Esophagus squamous epithelium (tissue), 5 donors: ENCODE results near the gene RABIF. TPM values are rescaled to one million over a fixed set of nuclear protein-coding genes. Genes with fewer than 3 reads are reported as not detected.
"Not testable (repeated sequence)": the region's sequence is repeated elsewhere in the genome, so short reads cannot be mapped to it uniquely, and the experiment has no call there.

ENCODE experiments used
- DNase-seq: peaks from one replicate; lab custom pipeline; 2025; lab: John Stamatoyannopoulos, UW
- H3K27ac ChIP-seq, 4 donors: fragments of 200-600 bp; sonication (generic); one replicate each; pipeline ENCODE4 v1.5.1; 2016 to 2019; ENCODE audit warnings: mild to moderate bottlenecking in 1 of 4
- H3K27me3 ChIP-seq, 4 donors: fragments of 200-600 bp; sonication (generic); 1 replicate in 3 of 4; 2 replicates in 1 of 4; pipeline versions ENCODE4 v1.5.1 to v1.6.0; 2017 to 2021; ENCODE audit warnings: antibody characterized with exemption in 1 of 4
- H3K36me3 ChIP-seq, 3 donors: fragments of 200-600 bp; sonication (generic); one replicate each; pipeline ENCODE4 v1.5.1; 2016 to 2019
- H3K4me1 ChIP-seq, 3 donors: fragments of 200-600 bp; sonication (generic); one replicate each; pipeline ENCODE4 v1.5.1; 2017 to 2019
- H3K4me3 ChIP-seq, 4 donors: fragments of 200-600 bp; sonication (generic); 1 replicate in 3 of 4; 2 replicates in 1 of 4; pipeline ENCODE4 v1.5.1; 2016 to 2019; ENCODE audit warnings: mild to moderate bottlenecking in 2 of 4, moderate library complexity in 1 of 4
- H3K9me3 ChIP-seq, 3 donors: fragments of 200-600 bp; sonication (generic); one replicate each; pipeline ENCODE4 v1.5.1; 2016 to 2019
- CTCF ChIP-seq, 6 experiments: fragments of 450-650 bp in 4 of 6; fragments of 200-600 bp in 2 of 6; sonication (generic) in 2 of 6; IDR thresholded peaks; one replicate each; pipeline ENCODE4 v1.5.1; 2016 to 2019; ENCODE audit warnings: antibody characterized with exemption in 6 of 6, mild to moderate bottlenecking in 4 of 6, moderate library complexity in 4 of 6
- POLR2A ChIP-seq, 4 donors: fragments of 450-650 bp; IDR thresholded peaks; one replicate each; pipeline ENCODE4 v1.6.1; 2017; ENCODE audit warnings: antibody characterized with exemption in 4 of 4, mild to moderate bottlenecking in 4 of 4, moderate library complexity in 3 of 4
- WGBS, 2 donors: methylation state at CpG; one replicate each; pipeline ENCODE4 v1.1.5; 2018; 5-methylcytosine and 5-hydroxymethylcytosine counted together
- intact Hi-C: fragments of 100-400 bp; cut with DNase I; formaldehyde crosslinking; loops from one replicate; pipeline ENCODE4 v1.15.0; 2022
- total RNA-seq, 4 donors: library from RNA; depleted of rRNA; stranded (reverse); fragments of >200 nt; gene quantifications; one replicate each; pipeline ENCODE4 v1.1.0, GENCODE V29; 2016
- donor health status: DM: yes; HTN: yes; CAD: no.

Gene RABIF
- total RNA-seq, 4 donors from 2014 or later = 4.9 to 10.4 (median 8.0) TPM

DNA sequence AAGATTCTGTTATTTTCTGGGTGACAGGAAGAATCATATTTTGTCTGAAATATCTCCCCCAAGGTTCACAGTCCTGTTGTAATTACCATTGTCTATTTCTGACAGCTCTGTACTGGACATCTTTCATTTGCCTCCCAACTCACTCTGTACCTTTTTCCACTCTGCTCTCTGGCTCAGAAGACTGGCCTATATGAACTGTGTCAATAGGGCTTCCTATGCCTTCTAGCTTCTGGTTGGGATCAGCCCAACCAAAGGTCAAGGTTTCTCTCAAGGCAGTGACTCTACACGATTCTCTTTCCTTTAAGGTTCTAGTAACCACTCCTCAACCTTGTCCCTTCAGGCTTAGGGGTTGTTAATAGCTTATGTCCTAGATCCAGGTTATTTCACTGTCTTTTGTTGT lies 20.5 kb upstream of the RABIF start:
- peaks cover 0 to 19% (median 0%) of the 10 kb centered on the region in 3 donors for H3K4me1 ChIP-seq
- DNase-seq = no peak
- no peak overlapping the region for H3K27ac ChIP-seq
- H3K36me3 ChIP-seq = peaks cover 0 to 98% (median 21%) of the 10 kb centered on the region in 3 donors
- no peaks in the 10 kb centered on the region for H3K9me3 ChIP-seq
- TF ChIP-seq CTCF (IDR thresholded peaks at IDR 0.05) (no peak), POLR2A (IDR thresholded peaks at IDR 0.05) (no peak)
- 68 to 78% methylated on average over 1 of the region's 1 CpG for WGBS, 2 donors
- no peaks in the 10 kb centered on the region for H3K27me3 ChIP-seq
- no peak overlapping the region for H3K4me3 ChIP-seq
- intact Hi-C loops = no loop called here

- 96% methylated on average over 6 of the region's 6 CpGs for WGBS, 2 donors
- H3K36me3 ChIP-seq = peaks cover 0 to 98% (median 24%) of the 10 kb centered on the region in 3 donors
These were observed 20.0 kb upstream of the RABIF start for GRCh38 chr1:202908998-202909397.

DNA sequence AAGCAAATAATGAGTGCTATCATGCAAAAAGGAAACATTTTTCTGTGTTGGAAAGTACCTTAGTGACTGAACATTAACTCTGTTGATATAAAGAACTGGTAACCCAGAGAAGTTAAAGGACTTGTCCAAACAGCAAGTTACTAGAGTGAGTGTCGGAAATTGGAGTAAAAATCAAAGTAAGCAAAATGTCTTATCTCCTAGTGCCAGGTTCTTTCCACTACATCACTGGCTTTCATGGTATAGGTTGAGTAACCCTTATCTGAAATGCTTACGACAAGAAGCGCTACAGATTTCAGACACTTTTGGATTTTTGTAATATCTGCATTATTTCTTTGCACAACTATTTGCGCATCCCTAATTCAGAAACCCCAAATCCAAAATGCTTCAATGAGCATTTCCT lies 16.4 kb upstream of the RABIF start:
- H3K9me3 ChIP-seq = no peaks in the 10 kb centered on the region
- no peak for TF ChIP-seq POLR2A (IDR thresholded peaks at IDR 0.05)
- TF ChIP-seq CTCF (IDR thresholded peaks at IDR 0.05) = no peak
- 59 to 75% methylated on average over 4 of the region's 4 CpGs for WGBS, 2 donors
- no peak for DNase-seq
- H3K27ac ChIP-seq = no peak overlapping the region
- H3K27me3 ChIP-seq = no peaks in the 10 kb centered on the region
- H3K36me3 ChIP-seq = peaks cover 0 to 98% (median 21%) of the 10 kb centered on the region in 3 donors
- H3K4me3 ChIP-seq = no peak overlapping the region
- intact Hi-C loops = no loop called here
- no peaks in the 10 kb centered on the region for H3K4me1 ChIP-seq

More at GRCh38 chr1:202908998-202909397, 20.0 kb upstream of the RABIF start:
- Histone ChIP-seq H3K4me3 (no peak overlapping the region), H3K27ac (no peak overlapping the region), H3K27me3 (no peaks in the 10 kb centered on the region), H3K4me1 (peaks cover 0 to 19% (median 0%) of the 10 kb centered on the region in 3 donors), H3K9me3 (no peaks in the 10 kb centered on the region)
- intact Hi-C loops = no loop called here
- no peak for TF ChIP-seq POLR2A (IDR thresholded peaks at IDR 0.05)
- TF ChIP-seq CTCF (IDR thresholded peaks at IDR 0.05) = no peak
- no peak for DNase-seq

DNA sequence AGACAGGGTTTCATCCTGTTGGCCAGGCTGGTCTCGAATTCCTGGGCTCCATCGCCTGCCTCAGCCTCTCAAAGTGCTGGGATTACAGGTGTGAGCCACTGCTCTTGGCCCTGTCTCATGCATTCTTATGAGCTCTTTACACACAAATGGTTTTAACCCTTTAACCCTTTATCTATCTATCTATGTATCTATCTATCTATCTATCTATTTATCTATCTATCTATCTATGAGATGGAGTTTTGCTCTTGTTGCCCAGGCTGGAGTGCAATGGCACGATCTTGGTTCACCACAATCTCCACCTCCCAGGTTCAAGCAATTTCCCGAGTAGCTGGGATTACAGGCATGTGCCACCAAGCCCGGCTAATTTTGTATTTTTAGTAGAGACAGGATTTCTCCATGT lies 14.9 kb upstream of the RABIF start:
- H3K4me1 ChIP-seq, H3K27ac ChIP-seq, H3K27me3 ChIP-seq, intact Hi-C loops, H3K4me3 ChIP-seq, H3K9me3 ChIP-seq, DNase-seq: not testable (repeated sequence)
- H3K36me3 ChIP-seq = peaks cover 0 to 98% (median 20%) of the 10 kb centered on the region in 3 donors
- WGBS, 2 donors = 83 to 95% methylated on average over 5 of the region's 5 CpGs

- Histone ChIP-seq H3K36me3 (peaks cover 0 to 97% (median 18%) of the 10 kb centered on the region in 3 donors), H3K4me1 (no peaks in the 10 kb centered on the region), H3K4me3 (no peak overlapping the region), H3K27me3 (no peaks in the 10 kb centered on the region), H3K27ac (no peak overlapping the region), H3K9me3 (no peaks in the 10 kb centered on the region)
- 89 to 97% methylated on average over 4 of the region's 4 CpGs for WGBS, 2 donors
- intact Hi-C loops = no loop called here
- no peak for TF ChIP-seq CTCF (IDR thresholded peaks at IDR 0.05)
- TF ChIP-seq POLR2A (IDR thresholded peaks at IDR 0.05) = no peak
- no peak for DNase-seq
These were observed 12.6 kb upstream of the RABIF start for GRCh38 chr1:202901555-202901954.

GRCh38 chr1:202892501-202892900 lies 3.6 kb upstream of the RABIF start:
- no peaks in the 10 kb centered on the region for H3K27me3 ChIP-seq
- intact Hi-C loops = no loop called here
- DNase-seq = no peak
- peaks cover 21 to 72% (median 25%) of the 10 kb centered on the region in 3 donors for H3K36me3 ChIP-seq
- TF ChIP-seq POLR2A (IDR thresholded peaks at IDR 0.05) (no peak), CTCF (IDR thresholded peaks at IDR 0.05) (no peak)
- H3K9me3 ChIP-seq = no peaks in the 10 kb centered on the region
- no peak overlapping the region for H3K4me3 ChIP-seq
- H3K27ac ChIP-seq = no peak overlapping the region
- peaks cover 10 to 14% (median 10%) of the 10 kb centered on the region in 3 donors for H3K4me1 ChIP-seq
- WGBS, 2 donors = 70% methylated on average over 6 to 7 of the region's 7 CpGs
